Transverse colon (tissue), 3 donors: Measurements from ENCODE around the gene HORMAD1.

Source experiments
- CTCF ChIP-seq, 5 experiments: fragments of 200-600 bp in 3 of 5; fragments of 450-650 bp in 2 of 5; sonication (generic) in 3 of 5; IDR thresholded peaks; 1 replicate in 2 of 5; 2 replicates in 3 of 5; pipeline ENCODE4 v1.5.1; 2016 to 2017; ENCODE audit warnings: antibody characterized with exemption in 5 of 5, inconsistent platforms in 3 of 5, mild to moderate bottlenecking in 2 of 5, moderate library complexity in 1 of 5
- EP300 ChIP-seq: sonication (generic); formaldehyde crosslinking; IDR thresholded peaks from one replicate; pipeline ENCODE4 v1.6.1; 2017; ENCODE audit warnings: antibody characterized with exemption, low read depth
- POLR2A ChIP-seq: fragments of 450-650 bp; IDR thresholded peaks from one replicate; pipeline ENCODE4 v1.6.1; 2016; ENCODE audit warnings: antibody characterized with exemption, mild to moderate bottlenecking, moderate library complexity

GRCh38 chr1:150720703-150721102 lies at the start of gene HORMAD1:
- no peak for TF ChIP-seq EP300
- TF ChIP-seq CTCF (IDR thresholded peaks at IDR 0.05): no peak
- no peak for TF ChIP-seq POLR2A
